ENCODE measurements around the gene CCDC188.
A peak's percentile ranks its signal among the peaks of the same experiment; 100 is the strongest.

Gene CCDC188

DNA sequence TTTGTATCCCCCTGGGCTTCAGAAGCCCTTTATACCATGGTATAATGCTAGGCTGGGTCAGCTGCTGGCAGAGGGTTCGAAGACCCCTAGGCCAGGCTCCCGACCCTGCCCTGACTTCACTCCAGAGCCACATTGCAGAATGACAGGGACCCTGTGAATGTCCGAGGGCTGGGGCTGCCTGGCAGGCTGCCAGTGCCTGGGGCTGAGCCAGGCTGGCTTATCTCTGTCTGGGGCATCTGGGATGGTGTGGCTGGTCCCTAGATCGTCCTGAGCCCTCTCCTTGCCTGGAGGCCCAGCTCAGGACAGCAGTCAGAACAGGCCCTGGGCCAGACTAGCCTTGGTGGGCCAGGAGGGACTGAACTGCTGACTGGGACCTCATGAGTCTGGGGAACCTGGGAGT lies 15.6 kb downstream of the CCDC188 start:
- Histone ChIP-seq H3K9ac (ENCODE audit: low read depth, low read length) (no peak overlapping the region), H3K79me2 (ENCODE audit: insufficient read depth, low read length) (peaks cover 60% of the 10 kb centered on the region), H3K4me1 (ENCODE audit: insufficient read depth, low read length) (peaks cover 34% of the 10 kb centered on the region), H3K4me3 (ENCODE audit: low read depth in 1 of 2, low read length in 2 of 2) (no peak overlapping the region), H2AFZ (ENCODE audit: low read depth, low read length) (no peak overlapping the region), H4K20me1 (ENCODE audit: insufficient read depth, low read length) (peaks cover 66% of the 10 kb centered on the region), H3K4me2 (ENCODE audit: insufficient read depth, low read length) (no peak overlapping the region), H3K36me3 (ENCODE audit: insufficient read depth, low read length) (peaks cover 11% of the 10 kb centered on the region), H3K27me3 (ENCODE audit: insufficient read depth, low read length, poor library complexity) (no peaks in the 10 kb centered on the region), H3K9me3 (ENCODE audit: insufficient read depth, low read length, severe bottlenecking) (no peaks in the 10 kb centered on the region), H3K27ac (ENCODE audit: low read length) (no peak overlapping the region)
- DNase-seq = no peak
- TF ChIP-seq EZH2 (IDR thresholded peaks at IDR 0.05; ENCODE audit: borderline replicate concordance, low read depth, low read length, severe bottlenecking) = no peak
- TF ChIP-seq, protein P1, sequence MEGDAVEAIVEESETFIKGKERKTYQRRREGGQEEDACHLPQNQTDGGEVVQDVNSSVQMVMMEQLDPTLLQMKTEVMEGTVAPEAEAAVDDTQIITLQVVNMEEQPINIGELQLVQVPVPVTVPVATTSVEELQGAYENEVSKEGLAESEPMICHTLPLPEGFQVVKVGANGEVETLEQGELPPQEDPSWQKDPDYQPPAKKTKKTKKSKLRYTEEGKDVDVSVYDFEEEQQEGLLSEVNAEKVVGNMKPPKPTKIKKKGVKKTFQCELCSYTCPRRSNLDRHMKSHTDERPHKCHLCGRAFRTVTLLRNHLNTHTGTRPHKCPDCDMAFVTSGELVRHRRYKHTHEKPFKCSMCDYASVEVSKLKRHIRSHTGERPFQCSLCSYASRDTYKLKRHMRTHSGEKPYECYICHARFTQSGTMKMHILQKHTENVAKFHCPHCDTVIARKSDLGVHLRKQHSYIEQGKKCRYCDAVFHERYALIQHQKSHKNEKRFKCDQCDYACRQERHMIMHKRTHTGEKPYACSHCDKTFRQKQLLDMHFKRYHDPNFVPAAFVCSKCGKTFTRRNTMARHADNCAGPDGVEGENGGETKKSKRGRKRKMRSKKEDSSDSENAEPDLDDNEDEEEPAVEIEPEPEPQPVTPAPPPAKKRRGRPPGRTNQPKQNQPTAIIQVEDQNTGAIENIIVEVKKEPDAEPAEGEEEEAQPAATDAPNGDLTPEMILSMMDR (IDR thresholded peaks at IDR 0.05; ENCODE audit: borderline replicate concordance, extremely low read depth, low read length, poor library complexity, severe bottlenecking) = no peak
- no peak for ATAC-seq (ENCODE audit: insufficient read depth, low read depth)

- H2AFZ ChIP-seq (ENCODE audit: low read depth, low read length) = no peak overlapping the region
- no peak for ATAC-seq (ENCODE audit: insufficient read depth, low read depth)
- no peaks in the 10 kb centered on the region for H3K27me3 ChIP-seq (ENCODE audit: insufficient read depth, low read length, poor library complexity)
- peaks cover 56% of the 10 kb centered on the region for H3K79me2 ChIP-seq (ENCODE audit: insufficient read depth, low read length)
- H4K20me1 ChIP-seq (ENCODE audit: insufficient read depth, low read length) = peaks cover 73% of the 10 kb centered on the region
- H3K9ac ChIP-seq (ENCODE audit: low read depth, low read length) = no peak overlapping the region
- peaks cover 34% of the 10 kb centered on the region for H3K4me1 ChIP-seq (ENCODE audit: insufficient read depth, low read length)
- no peak for TF ChIP-seq EZH2 (IDR thresholded peaks at IDR 0.05; ENCODE audit: borderline replicate concordance, low read depth, low read length, severe bottlenecking)
- TF ChIP-seq, protein P1 (IDR thresholded peaks at IDR 0.05; ENCODE audit: borderline replicate concordance, extremely low read depth, low read length, poor library complexity, severe bottlenecking) = no peak
- H3K4me2 ChIP-seq (ENCODE audit: insufficient read depth, low read length) = peak overlapping the region; percentile 92
- DNase-seq = no peak
- H3K9me3 ChIP-seq (ENCODE audit: insufficient read depth, low read length, severe bottlenecking) = no peaks in the 10 kb centered on the region
- no peak overlapping the region for H3K27ac ChIP-seq (ENCODE audit: low read length)
- peak overlapping the region in 1 of 2 experiments; percentile 27; a peak in 2 of 4 replicates for H3K4me3 ChIP-seq (ENCODE audit: low read depth in 1 of 2, low read length in 2 of 2)
- no peaks in the 10 kb centered on the region; the same call in 1 of the 2 replicates for H3K36me3 ChIP-seq (ENCODE audit: insufficient read depth, low read length)
These were observed 16.8 kb downstream of the CCDC188 start for GRCh38 chr22:20133930-20134549.

GRCh38 chr22:20132686-20133246 lies 18.1 kb downstream of the CCDC188 start:
- Histone ChIP-seq H3K4me3 (ENCODE audit: low read depth in 1 of 2, low read length in 2 of 2) (peak overlapping the region; percentile 83 to 93; a peak in 3 of 4 replicates), H3K27ac (ENCODE audit: low read length) (peak overlapping the region; percentile 46; the same call in 1 of the 2 replicates), H4K20me1 (ENCODE audit: insufficient read depth, low read length) (peaks cover 74% of the 10 kb centered on the region), H3K9me3 (ENCODE audit: insufficient read depth, low read length, severe bottlenecking) (no peaks in the 10 kb centered on the region), H3K36me3 (ENCODE audit: insufficient read depth, low read length) (peaks cover 4% of the 10 kb centered on the region), H2AFZ (ENCODE audit: low read depth, low read length) (no peak overlapping the region), H3K4me2 (ENCODE audit: insufficient read depth, low read length) (peak overlapping the region; percentile 92), H3K27me3 (ENCODE audit: insufficient read depth, low read length, poor library complexity) (no peaks in the 10 kb centered on the region), H3K4me1 (ENCODE audit: insufficient read depth, low read length) (peaks cover 34% of the 10 kb centered on the region), H3K79me2 (ENCODE audit: insufficient read depth, low read length) (peaks cover 53% of the 10 kb centered on the region), H3K9ac (ENCODE audit: low read depth, low read length) (peak overlapping the region; percentile 94)
- no peak for DNase-seq
- ATAC-seq (ENCODE audit: insufficient read depth, low read depth) = no peak
- no peak for TF ChIP-seq EZH2 (IDR thresholded peaks at IDR 0.05; ENCODE audit: borderline replicate concordance, low read depth, low read length, severe bottlenecking)
- TF ChIP-seq, protein P1 (IDR thresholded peaks at IDR 0.05; ENCODE audit: borderline replicate concordance, extremely low read depth, low read length, poor library complexity, severe bottlenecking) = no peak
